Measurements from ENCODE around the gene FMO4. TPM values are rescaled to one million over a fixed set of nuclear protein-coding genes. Genes with fewer than 3 reads are reported as not detected.

Gene FMO4
- total RNA-seq = 1.4 and 1.6 TPM in 2 replicates

GRCh38 chr1:171313835-171314320, at the start of gene FMO4:
Gene FMO4 (plus strand): TSS chr1:171314183. CDS start chr1:171319826, 5,643 bp downstream.

Other genes with a start within 250 kb of the FMO4 start
- gene FMO3, start 223.3 kb upstream of the FMO4 start, total RNA-seq = 0.16 and 0.77 TPM in 2 replicates
- 1.3 and 2.5 TPM in 2 replicates for gene FMO2, start 128.9 kb upstream of the FMO4 start, total RNA-seq
- gene FMO1, start 65.7 kb upstream of the FMO4 start, total RNA-seq = 0.16 TPM in 1 of 2 replicates, not detected in the other
- 23.3 and 29.2 TPM in 2 replicates for gene PRRC2C, start 171.3 kb downstream of the FMO4 start, total RNA-seq

All from bronchial smooth muscle cell (primary cell).